HG02970 (cell line): ENCODE data around the gene FAM78B.

Experiments used
- ATAC-seq: cut with Tn5 transposase; IDR thresholded peaks from one replicate; pipeline ENCODE4 v1.9.1; 2021; ENCODE audit warnings: mild to moderate bottlenecking, moderate library complexity, moderate number of reproducible peaks; ENCODE audit not compliant: unreplicated experiment, low FRiP score

The FAM78B gene

DNA sequence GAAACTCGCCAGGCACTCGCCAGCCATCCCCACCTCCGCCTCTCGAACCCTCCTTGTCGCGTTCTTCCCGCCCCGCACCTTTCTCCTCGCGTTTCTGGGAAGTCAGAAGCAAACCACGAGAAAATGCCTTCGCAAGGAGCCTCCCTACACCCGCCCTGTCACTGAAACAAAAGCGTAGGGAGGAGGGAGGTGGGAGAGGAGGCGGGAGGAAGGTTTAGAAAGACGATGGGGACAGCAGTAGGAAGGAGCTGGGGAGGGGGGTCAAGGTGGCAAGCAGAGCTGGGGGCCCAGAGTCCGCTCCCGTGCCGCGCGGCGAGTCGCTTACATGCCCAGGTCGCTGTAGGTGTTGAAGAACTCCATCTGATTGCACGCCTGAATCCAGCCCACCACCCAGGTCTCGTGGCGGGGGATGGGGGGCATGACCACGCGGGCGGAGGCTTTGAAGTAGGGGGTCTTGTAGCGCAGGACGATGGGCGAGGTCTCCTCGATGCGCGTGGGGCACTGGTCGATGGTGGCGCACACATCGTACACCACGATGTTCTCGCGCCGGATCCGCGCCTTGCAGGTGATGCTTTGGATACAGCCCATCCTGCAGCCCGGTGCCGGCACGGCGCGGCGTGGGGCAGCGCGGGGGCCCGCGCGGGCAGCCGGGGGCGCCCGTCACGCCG lies 1.0 kb downstream of the FAM78B start:
- no peak for ATAC-seq

DNA sequence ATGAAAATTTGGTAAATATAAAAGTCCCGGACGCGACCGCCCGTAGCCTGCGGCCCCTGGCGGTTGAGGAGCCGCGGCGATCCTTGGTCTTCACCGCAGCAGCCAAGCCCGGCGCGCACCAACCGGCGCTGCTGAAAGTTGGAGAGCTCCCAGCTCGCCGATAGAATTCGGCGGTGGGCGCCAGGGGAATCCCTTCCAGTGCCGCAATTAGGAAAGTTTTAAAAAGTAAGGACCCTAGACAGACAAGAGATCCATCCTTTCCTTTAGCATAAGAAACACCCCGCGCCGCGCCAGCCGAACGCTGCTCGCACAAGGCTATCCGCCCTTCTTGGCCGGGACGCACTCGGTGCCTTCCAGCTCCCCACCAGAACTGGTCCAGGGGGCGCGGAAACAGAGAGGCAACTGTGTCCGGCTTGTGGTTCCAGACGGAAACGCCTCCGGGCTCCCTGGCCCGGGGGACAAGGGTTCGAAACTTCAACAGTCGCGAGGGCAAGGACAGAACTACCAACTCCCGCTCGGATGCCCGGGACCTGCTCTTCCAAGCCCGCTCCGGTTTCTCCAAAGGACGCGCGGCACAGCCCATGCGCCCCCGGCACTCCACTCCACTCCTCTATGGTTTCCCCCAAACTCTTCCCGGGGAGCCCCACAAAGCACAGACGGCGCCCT lies 1.7 kb downstream of the FAM78B start:
- ATAC-seq: no peak

DNA sequence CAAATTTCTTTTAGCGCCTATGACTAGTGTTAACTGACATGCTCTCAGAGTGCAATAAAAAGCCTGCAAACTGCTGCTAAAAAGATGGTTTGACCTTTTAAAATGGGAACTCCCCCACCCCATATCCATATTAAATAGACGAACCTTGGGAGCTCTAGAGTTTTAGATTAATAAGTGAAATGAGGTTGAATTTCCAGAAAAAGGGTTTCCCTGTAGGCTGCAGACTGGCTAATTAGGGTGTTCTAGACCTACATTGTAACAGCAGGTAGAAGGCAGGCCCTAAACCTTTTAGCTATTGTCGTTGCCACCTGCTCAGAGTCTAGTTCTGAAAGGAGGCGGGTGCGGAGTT lies 2.2 kb downstream of the FAM78B start:
- no peak for ATAC-seq

DNA sequence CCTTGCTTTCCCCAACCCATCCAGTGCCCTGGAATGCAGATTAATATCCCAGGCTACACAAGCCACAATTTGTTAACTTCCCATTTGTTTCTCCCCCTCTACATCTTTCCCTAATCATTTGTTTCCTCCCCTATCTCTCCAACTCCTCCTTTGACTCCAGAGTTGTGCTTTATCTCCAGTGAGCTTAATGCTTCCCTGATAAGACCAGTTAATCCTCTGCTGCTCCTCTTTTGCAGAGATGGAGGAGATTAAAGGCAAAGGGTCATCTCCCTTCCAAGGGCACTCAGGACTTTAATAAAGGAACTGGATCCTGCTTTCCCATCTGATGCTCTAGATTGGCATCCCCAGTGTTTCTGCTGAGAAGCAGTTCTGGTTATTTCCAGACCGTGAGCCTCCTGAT lies 7.1 kb downstream of the FAM78B start:
- no peak for ATAC-seq

DNA sequence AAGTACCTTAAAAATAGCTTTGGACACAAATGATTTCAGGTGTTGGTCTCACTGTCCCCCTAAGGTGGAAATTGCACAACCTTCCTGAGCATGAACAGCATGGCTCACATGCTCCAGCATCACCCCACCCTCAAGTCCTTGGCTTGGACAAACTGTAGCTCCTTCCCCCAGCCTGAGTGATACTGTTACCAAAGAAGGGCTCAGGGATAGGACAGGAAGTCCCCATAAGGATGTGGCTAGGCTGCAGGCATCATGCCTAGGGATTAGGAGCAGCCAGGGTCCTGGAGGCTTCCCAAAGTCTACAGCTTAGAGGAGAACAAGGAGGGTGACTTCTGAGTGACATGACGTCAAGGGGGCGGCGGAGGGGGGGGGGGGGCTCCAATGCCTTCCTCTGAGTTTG lies 10.1 kb downstream of the FAM78B start:
- ATAC-seq: no peak

DNA sequence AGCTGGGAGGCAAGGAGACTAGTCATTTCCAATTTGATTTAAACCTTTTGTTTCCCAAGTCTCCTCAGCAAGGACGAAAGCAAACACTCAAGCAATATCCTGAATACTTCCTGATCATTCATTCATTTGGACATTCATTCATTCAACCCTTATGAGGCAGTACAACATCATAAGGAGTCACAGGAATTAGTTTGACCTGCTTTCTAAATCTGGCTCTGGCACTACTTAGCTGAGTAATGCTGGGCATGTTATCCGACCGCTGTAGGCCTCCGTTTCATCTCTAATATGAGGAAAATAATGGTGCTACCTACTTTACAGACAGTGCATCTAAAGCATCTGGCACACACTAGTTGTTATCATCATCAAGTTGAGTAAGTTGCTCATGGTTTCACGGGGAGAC lies 11.7 kb downstream of the FAM78B start:
- ATAC-seq: no peak

DNA sequence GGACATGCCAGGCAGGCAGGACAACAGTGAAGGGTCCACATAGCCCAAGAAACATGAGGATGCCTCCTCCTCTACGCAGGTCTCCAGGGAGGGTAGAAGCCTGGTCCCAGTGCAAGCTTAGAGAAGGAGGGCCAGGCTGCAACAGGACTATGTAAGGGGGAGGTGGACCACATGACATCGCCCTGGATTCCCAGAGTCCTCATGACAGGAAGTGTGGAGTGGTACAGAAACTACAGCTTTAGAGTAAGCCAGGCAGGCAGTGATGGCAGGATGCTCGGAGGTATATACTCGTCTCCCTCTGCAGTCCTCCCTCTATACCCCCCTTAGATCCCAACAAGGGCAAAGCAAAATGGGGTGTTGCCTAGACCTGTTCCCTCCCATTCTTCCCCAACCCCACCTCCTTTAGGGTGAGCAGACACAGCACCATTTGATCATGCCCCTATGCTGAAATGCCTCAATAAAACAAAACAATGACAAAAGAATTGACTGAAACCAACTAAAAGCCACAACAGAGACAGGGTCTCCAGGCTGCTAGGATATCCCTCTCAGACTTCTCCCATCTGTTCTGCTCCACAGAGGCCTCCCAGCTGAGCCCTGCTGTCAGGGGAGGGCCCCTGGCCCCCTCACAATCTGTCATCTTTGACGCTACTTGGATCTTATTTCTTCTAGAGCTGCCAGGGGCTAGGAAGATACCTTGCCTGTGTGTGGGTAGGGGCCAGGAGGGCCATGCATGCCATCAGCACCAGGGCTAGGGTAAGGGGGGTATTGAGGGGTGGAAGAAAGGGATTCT lies 13.1 kb downstream of the FAM78B start:
- ATAC-seq: no peak

DNA sequence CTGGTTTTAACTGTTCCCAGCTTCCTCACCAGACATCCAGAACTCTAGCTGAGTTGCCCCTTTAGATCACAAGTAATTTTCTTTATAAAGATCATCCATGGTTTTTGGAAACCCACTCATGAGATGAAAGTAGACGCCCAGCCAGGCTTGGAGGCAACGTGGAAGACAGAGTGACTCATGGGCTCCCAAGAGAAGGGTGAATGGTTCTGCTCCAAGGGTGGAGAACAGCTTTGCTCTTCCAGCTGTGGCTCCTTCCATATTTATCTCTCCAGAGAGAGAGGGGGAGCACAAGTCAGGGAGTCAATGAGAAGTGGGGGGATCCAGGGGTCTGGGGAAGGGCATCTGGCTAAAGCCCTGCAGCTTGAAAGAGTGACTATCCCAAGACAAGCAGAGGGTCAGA lies 13.8 kb downstream of the FAM78B start:
- ATAC-seq: no peak

DNA sequence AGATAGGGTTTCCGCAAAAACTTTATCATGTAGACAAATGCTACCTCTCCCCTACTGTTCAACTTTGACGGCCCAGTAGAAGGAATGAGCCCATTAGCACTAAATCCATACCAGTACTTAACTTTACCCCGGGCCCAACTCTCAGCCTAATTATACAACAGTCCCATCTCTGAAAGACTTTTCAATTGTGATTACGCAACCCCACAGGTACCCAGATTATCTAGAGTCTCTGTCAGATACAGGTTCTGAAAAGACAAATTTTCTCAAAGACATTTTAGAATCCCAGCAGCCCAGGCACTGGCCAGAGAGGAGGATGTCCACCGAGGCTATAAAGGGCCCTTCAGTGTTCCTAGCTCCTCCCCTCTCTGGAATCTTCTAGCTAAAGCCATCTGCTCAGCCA lies 15.0 kb downstream of the FAM78B start:
- ATAC-seq: no peak

DNA sequence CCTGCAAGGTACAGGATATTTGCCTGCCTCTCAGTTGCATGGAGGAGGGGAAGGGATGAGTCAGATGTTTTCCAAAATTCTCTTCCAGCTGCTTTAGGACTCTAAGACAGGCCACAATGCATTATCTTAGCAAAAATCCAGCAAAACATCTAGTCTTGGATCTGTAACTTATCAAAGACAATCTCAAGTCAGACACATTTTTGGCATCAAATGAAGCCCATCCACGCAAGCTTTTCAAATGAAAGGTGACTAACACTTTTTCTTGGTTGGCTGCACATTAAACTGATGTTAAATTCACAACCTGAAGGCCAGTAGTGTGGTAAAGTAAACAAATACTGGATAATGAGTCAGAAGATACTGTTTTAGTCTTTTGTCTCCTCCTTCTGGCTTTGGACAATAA lies 21.3 kb downstream of the FAM78B start:
- no peak for ATAC-seq

DNA sequence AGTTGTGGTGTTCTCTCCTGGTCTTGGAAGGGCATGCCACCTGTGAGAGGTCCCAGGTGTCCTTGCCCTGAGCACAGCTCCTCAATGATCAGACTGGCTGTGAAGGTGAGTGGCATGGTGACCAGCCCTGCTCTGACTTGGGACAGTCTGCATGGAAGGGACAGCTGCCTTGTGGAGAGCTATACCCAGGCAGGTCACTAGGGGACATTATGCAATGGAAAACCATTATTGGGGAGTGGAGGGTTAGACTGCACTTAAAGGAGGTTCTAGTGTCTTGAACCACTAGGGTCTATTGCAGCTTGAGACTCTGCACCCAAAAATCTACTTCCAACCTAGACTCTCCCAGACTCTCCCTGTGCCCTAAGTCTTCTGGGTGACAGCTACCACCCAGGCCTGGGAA lies 24.8 kb downstream of the FAM78B start:
- no peak for ATAC-seq

DNA sequence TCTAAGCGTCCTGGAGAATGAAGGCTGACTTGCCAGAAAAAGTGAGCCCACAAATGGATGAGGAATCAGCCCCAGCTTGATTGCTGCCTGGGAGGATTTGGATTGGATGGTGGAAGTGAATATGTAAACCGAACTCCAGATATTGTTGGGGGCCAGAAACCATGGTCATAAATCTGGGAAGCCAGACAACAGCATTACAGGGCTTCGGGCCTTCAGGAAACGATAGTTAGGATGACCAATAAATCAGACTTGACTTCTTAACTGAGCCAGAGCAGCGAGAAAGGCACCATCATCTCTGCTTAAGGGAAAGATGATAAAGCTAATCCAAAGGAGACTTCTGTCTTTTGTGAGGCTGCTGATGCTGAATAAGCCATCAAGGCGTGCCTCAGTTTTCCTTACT lies 26.6 kb downstream of the FAM78B start:
- ATAC-seq: no peak

DNA sequence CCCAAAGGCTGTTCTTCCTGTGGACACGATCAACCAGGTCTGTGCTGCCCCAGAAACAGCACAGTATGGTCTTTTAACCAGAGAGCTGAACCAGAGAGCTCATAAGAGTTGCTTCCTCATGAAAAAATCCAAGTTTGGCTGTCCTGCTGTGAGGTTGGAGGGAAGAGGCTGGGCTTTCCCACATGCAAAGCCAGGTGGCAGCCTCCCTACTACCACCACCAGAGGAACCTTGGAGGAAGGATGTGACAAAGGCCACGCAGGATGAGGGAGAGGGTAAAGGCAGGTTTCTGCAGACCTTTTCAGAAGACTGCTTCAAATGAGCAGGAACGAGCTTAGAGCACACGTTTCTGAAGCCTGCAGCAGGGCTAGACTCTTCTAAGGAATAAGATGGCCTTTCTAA lies 27.1 kb downstream of the FAM78B start:
- ATAC-seq: no peak

DNA sequence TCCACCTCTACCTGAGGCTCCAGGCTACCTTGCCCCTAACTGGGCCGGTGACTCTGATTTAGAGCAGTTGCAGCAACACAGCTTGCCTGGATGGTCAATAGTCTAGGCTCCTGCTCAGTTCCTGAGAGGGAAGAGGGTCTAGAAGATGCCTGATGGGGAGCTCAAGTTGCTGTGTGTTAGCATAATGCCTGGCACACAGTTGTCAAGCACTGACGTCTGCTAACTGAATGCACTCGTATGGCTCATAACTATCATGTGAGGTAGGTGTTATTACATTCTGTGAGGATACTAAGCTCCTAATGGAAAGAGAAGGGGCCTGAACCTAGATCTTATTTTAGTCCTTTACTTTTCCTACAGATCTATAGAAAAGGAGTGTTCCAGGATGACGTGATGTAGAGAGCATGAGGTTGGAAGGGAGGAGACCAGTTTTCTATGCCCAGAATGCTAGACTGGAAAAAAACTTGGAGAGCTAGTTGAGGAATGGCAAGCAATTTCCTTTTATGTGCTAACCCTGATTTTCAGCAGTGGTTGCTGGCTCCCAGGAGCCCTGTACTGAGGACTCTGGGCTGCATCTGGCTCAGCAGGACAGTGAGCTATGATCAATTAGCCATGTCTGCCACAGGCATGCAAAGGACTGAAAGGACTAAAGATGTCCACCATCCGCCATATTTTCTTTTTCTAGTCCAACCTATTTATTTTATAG lies 30.0 kb downstream of the FAM78B start:
- no peak for ATAC-seq

DNA sequence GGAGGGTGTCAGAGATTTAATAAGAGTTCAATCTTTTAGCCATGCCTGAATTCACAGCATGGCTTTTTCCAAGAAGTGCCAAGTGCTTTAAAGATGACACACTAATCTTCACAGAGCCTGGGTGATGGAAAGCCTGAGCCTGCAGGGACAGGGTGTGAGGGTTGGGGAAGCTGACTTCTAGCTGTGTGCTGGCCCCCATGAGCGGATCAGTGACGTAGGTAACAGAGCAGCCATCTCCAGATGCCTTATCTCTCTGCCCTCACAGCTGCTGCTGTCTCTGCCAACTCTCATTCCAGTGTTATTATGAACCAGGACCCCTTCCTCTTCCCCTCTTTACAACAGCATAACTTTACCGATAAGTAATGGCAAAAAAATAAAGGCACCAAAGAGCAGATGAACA lies 30.6 kb downstream of the FAM78B start:
- no peak for ATAC-seq

DNA sequence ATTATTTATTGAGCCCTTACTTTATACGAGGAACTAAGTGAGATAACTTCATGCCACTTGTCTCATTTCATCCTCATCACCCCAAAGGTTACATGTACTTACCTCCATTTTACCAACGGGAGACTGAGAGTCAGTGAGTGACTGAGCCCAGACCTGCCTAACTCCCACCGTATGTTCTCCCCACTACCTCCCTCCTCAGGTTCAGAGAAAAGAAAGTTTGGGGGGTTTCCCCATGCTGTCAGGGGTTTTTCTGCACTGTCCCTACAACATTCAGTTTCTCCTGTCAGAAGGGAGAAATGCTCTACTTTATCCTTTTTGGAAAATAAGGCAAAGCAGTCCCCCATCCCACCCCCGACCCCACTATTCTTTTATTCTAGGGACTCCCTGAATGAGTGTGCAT lies 32.9 kb downstream of the FAM78B start:
- ATAC-seq: no peak

DNA sequence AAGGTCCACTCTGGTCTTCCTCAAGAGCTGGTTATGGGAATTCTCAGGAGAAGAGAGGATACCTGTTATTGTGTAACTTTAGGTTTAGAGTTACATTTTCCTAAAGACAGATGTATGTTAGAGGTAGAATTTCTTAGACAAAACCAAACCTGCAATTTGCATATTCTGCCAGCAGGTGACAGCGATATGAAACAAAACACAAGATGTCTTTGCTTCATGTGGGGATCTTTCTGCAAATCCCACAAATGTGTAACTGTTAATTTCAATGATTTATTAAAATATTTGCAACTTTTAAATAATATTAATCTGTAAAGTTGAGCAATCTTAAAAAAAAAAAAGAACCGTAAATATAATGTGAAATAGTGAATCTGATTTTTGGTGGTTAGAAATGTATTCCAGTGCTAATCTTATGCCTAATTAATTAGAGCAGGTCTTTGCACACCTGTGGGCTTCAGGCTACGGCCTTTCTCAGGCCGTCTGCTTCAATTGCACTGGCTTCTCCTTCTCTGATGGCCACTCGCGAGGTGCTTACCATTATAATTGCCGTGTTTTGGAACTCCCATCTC lies 33.4 kb downstream of the FAM78B start:
- ATAC-seq: no peak

DNA sequence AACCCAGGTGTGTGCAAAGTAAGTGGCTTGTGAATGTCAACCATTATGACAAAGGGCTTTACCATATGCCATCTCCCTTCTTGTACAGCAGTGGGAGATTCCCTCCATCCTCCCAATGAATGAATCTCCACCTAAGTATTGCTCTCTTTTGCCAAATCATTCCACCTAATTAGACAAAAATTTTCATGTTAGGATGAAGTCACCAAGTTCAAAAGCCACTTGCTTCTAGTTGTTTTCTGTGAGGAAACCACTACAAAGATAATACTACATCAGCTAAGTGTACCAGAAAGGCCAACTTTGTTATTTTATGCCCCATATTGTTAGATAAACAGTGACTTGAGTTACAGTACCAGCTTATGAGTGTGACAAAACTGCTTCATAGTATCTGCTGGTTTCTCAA lies 34.3 kb downstream of the FAM78B start:
- no peak for ATAC-seq

DNA sequence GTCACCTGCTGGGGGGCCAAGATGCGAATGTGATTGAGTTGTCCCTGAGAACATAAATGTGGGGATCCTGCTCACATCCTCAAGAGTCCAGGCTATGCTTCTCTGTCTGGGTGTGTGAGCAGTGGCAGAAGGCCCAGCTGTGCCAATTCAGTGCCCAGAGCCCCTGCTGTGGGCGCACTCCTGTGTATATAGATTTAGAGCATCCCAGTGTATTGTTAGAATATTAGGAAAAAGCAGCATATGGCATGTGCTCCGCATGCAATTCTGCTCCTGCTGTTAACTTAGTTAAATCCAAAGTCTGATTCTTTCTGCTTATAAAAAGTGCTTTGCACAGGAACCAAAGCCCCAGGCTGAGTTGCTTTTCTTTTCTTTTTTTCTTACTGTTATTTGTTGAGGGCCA lies 37.8 kb downstream of the FAM78B start:
- ATAC-seq: no peak

DNA sequence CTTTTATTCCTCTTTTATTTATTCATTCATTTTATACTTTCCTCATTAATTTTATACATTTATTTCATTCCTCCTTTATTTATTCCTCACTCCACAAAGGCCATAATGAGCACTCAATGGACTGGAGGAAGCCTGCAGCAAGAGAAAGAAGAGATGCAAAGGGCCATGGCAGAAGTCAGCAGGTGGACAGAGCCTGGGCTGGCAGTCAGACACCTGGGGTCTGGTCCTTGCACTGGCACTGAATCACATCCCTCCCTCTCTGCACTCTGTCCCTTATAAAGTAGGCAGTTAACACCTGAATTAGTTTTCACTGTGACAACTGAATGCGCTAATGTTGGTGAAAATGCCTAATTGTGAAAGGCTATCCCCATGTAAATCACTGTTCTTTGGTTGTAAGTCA lies 38.6 kb downstream of the FAM78B start:
- no peak for ATAC-seq

DNA sequence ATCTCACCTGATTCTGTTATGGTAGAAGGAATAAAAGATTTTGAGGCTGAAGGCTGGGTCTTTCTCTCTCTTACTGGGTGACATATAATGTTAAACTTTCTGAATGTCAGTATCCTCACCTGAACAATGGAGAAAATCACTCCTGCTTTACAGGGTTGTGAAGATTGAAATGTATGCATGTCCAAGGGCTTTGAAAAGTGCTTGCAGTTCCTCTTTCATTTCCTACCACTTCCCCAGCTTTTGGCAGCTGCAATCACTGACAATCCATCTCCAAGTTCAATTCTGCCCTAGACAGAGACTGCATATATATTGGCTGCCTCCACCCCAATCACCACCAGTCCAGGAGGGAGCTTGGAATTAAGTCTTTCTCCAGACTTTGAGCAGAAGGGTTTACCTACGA lies 39.8 kb downstream of the FAM78B start:
- no peak for ATAC-seq
